Neural crest cell (in vitro differentiated cells): ENCODE data around the gene RFX8. TPM values are rescaled to one million over a fixed set of nuclear protein-coding genes. Genes with fewer than 3 reads are reported as not detected.
A peak's percentile ranks its signal among the peaks of the same experiment; 100 is the strongest.

Experiments used
- DNase-seq: peaks from one replicate; pipeline ENCODE4 v3.0.0; 2021; ENCODE audit warnings: low read depth, mixed read lengths, low spot score
- H3K27ac Mint-ChIP-seq: one replicate; pipeline ENCODE4 v1.8.0; 2021; ENCODE audit warnings: mild to moderate bottlenecking, mixed read lengths; ENCODE audit not compliant: unreplicated experiment
- H3K27me3 Mint-ChIP-seq: 2 replicates; pipeline ENCODE4 v1.8.0; 2021; ENCODE audit warnings: low read depth, mild to moderate bottlenecking, mixed read lengths
- H3K36me3 Mint-ChIP-seq: 2 replicates; pipeline ENCODE4 v1.8.0; 2021; ENCODE audit warnings: low read depth, mild to moderate bottlenecking, mixed read lengths
- H3K4me1 Mint-ChIP-seq: 2 replicates; pipeline ENCODE4 v1.8.0; 2021; ENCODE audit warnings: mixed read lengths
- H3K4me3 Mint-ChIP-seq: one replicate; pipeline ENCODE4 v1.8.0; 2021; ENCODE audit warnings: mild to moderate bottlenecking, mixed read lengths
- H3K9me3 Mint-ChIP-seq: 2 replicates; pipeline ENCODE4 v1.8.0; 2021; ENCODE audit warnings: mixed read lengths
- CTCF ChIP-seq: fragments of 200-600 bp; sonication (generic); conservative IDR thresholded peaks from 2 replicates; pipeline ENCODE4 v1.5.0; 2021; ENCODE audit warnings: antibody characterized with exemption, mild to moderate bottlenecking
- total RNA-seq: library from RNA; stranded (reverse); gene quantifications from 2 replicates; pipeline ENCODE4 v1.2.1, GENCODE V29; 2021

RFX8 gene
- total RNA-seq, 1 donor from 2014 or later: 0.44 TPM

GRCh38 chr2:101501443-101501842 is 26.5 kb upstream of the RFX8 start:
- H3K4me1 Mint-ChIP-seq: peaks cover 6% of the 10 kb centered on the region
- TF ChIP-seq CTCF: no peak
- H3K27ac Mint-ChIP-seq: no peak overlapping the region
- H3K4me3 Mint-ChIP-seq: no peak overlapping the region
- H3K36me3 Mint-ChIP-seq: no peaks in the 10 kb centered on the region
- no peaks in the 10 kb centered on the region for H3K27me3 Mint-ChIP-seq
- DNase-seq: no peak
- no peaks in the 10 kb centered on the region for H3K9me3 Mint-ChIP-seq

- H3K36me3 Mint-ChIP-seq: no peaks in the 10 kb centered on the region
- no peaks in the 10 kb centered on the region for H3K9me3 Mint-ChIP-seq
- H3K27ac Mint-ChIP-seq: no peak overlapping the region
- H3K4me1 Mint-ChIP-seq: peaks cover 6% of the 10 kb centered on the region
- DNase-seq: no peak
- TF ChIP-seq CTCF: no peak
- H3K27me3 Mint-ChIP-seq: no peaks in the 10 kb centered on the region
- H3K4me3 Mint-ChIP-seq: no peak overlapping the region
Observed at GRCh38 chr2:101500860-101501259, 25.9 kb upstream of the RFX8 start.

- Mint-ChIP-seq H3K4me1 (peaks cover 6% of the 10 kb centered on the region), H3K4me3 (no peak overlapping the region), H3K27me3 (no peaks in the 10 kb centered on the region), H3K9me3 (no peaks in the 10 kb centered on the region), H3K36me3 (no peaks in the 10 kb centered on the region), H3K27ac (peak overlapping the region; percentile 43)
- TF ChIP-seq CTCF: no peak
- DNase-seq: no peak
Observed at GRCh38 chr2:101500180-101500579, 25.3 kb upstream of the RFX8 start.

- no peaks in the 10 kb centered on the region for H3K9me3 Mint-ChIP-seq
- no peak overlapping the region for H3K4me3 Mint-ChIP-seq
- no peaks in the 10 kb centered on the region for H3K27me3 Mint-ChIP-seq
- H3K4me1 Mint-ChIP-seq: no peaks in the 10 kb centered on the region
- no peak for DNase-seq
- no peak overlapping the region for H3K27ac Mint-ChIP-seq
- no peak for TF ChIP-seq CTCF
- H3K36me3 Mint-ChIP-seq: no peaks in the 10 kb centered on the region
Observed at GRCh38 chr2:101496279-101496678, 21.4 kb upstream of the RFX8 start.

- Mint-ChIP-seq H3K9me3 (no peaks in the 10 kb centered on the region), H3K27ac (no peak overlapping the region), H3K4me3 (no peak overlapping the region), H3K4me1 (no peaks in the 10 kb centered on the region), H3K27me3 (no peaks in the 10 kb centered on the region), H3K36me3 (no peaks in the 10 kb centered on the region)
- TF ChIP-seq CTCF: no peak
- no peak for DNase-seq
Observed at GRCh38 chr2:101492936-101493473, 18.1 kb upstream of the RFX8 start.

GRCh38 chr2:101486994-101487393 is 12.1 kb upstream of the RFX8 start:
- DNase-seq: no peak
- H3K27ac Mint-ChIP-seq: peak overlapping the region; percentile 19
- H3K36me3 Mint-ChIP-seq: no peaks in the 10 kb centered on the region
- no peak for TF ChIP-seq CTCF
- no peaks in the 10 kb centered on the region for H3K4me1 Mint-ChIP-seq
- H3K4me3 Mint-ChIP-seq: no peak overlapping the region
- H3K9me3 Mint-ChIP-seq: no peaks in the 10 kb centered on the region
- H3K27me3 Mint-ChIP-seq: no peaks in the 10 kb centered on the region
